Osteoblast (primary cell): ENCODE results near the gene SLC6A19. TPM values are rescaled to one million over a fixed set of nuclear protein-coding genes. Genes with fewer than 3 reads are reported as not detected.
A peak's percentile ranks its signal among the peaks of the same experiment; 100 is the strongest.

Experiments
- DNase-seq: peaks from one replicate; pipeline ENCODE4 v3.0.0; 2011; ENCODE audit warnings: low spot score, mixed read lengths; ENCODE audit not compliant: insufficient read length; ENCODE audit errors: missing footprints
- H2AFZ ChIP-seq: 2 replicates; pipeline ENCODE4 v1.6.0; 2011; ENCODE audit warnings: mild to moderate bottlenecking, low read length
- H3K27ac ChIP-seq: 2 replicates; pipeline ENCODE4 v1.5.1; 2011; ENCODE audit warnings: mild to moderate bottlenecking, low read depth, low read length, moderate library complexity
- H3K27me3 ChIP-seq: 2 replicates; pipeline ENCODE4 v1.6.0; 2012; ENCODE audit warnings: mild to moderate bottlenecking, control low read depth, inconsistent platforms, low read length, moderate library complexity; ENCODE audit not compliant: insufficient read depth
- H3K36me3 ChIP-seq: 2 replicates; pipeline ENCODE4 v1.5.1; 2011; ENCODE audit warnings: mild to moderate bottlenecking, low read length, control low read depth, moderate library complexity; ENCODE audit not compliant: insufficient read depth
- H3K4me1 ChIP-seq: 2 replicates; pipeline ENCODE4 v1.5.1; 2011; ENCODE audit warnings: mild to moderate bottlenecking, low read length, control low read depth, moderate library complexity; ENCODE audit not compliant: insufficient read depth
- H3K4me2 ChIP-seq: 2 replicates; pipeline ENCODE4 v1.6.0; 2011; ENCODE audit warnings: mild to moderate bottlenecking, low read length; ENCODE audit not compliant: insufficient read depth
- H3K4me3 ChIP-seq: fragments of 200-600 bp; sonication (generic); 3 replicates; pipeline ENCODE4 v1.5.1; 2012; ENCODE audit warnings: mild to moderate bottlenecking, low read length, inconsistent platforms; ENCODE audit not compliant: insufficient read depth
- H3K79me2 ChIP-seq: 2 replicates; pipeline ENCODE4 v1.6.0; 2012; ENCODE audit warnings: mild to moderate bottlenecking, low read length, control low read depth, inconsistent platforms; ENCODE audit not compliant: insufficient read depth
- H3K9me3 ChIP-seq: 2 replicates; pipeline ENCODE4 v1.5.1; 2011; ENCODE audit warnings: low read depth, low read length, control low read depth
- H4K20me1 ChIP-seq: 2 replicates; pipeline ENCODE4 v1.6.0; 2012; ENCODE audit warnings: mild to moderate bottlenecking, low read length, control low read depth; ENCODE audit not compliant: insufficient read depth
- total RNA-seq: library from RNA; depleted of rRNA; stranded (reverse); fragments of >200 nt; gene quantifications from 2 replicates; pipeline ENCODE4 v1.2.3, GENCODE V29; 2012
- TF ChIP-seq, protein P1 (sequence below): IDR thresholded peaks from 2 replicates; pipeline ENCODE4 v1.5.1; 2011; ENCODE audit warnings: mild to moderate bottlenecking, low read depth, low read length, moderate library complexity; ENCODE audit errors: extremely low read depth

The SLC6A19 gene
- total RNA-seq, 1 donor = not detected

DNA sequence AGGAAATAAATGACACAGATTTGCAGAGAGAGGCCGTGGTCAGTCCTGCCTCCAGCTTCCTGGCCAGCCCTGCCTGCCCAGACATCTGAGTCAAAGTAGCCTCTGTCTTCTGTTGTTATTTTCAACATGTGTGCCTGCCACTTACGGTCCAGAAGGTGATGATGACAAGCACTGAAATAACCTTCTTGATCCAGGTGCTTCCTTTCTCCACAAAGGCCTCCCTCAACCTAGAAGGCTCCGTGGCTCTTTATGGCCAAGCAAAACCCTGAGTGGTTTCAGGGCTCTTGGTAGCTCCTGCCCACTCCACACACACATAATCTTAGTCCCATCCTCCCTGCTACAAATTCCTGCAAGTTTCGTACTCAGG is 34.1 kb upstream of the SLC6A19 start:
- Histone ChIP-seq H3K36me3 (no peaks in the 10 kb centered on the region), H3K4me1 (peaks cover 3% of the 10 kb centered on the region), H4K20me1 (no peaks in the 10 kb centered on the region), H3K27ac (no peak overlapping the region), H3K4me3 (no peak overlapping the region), H3K9me3 (no peaks in the 10 kb centered on the region), H3K4me2 (no peak overlapping the region), H2AFZ (no peak overlapping the region), H3K79me2 (no peaks in the 10 kb centered on the region), H3K27me3 (peaks cover 2% of the 10 kb centered on the region)
- no peak for DNase-seq
- TF ChIP-seq, protein P1, sequence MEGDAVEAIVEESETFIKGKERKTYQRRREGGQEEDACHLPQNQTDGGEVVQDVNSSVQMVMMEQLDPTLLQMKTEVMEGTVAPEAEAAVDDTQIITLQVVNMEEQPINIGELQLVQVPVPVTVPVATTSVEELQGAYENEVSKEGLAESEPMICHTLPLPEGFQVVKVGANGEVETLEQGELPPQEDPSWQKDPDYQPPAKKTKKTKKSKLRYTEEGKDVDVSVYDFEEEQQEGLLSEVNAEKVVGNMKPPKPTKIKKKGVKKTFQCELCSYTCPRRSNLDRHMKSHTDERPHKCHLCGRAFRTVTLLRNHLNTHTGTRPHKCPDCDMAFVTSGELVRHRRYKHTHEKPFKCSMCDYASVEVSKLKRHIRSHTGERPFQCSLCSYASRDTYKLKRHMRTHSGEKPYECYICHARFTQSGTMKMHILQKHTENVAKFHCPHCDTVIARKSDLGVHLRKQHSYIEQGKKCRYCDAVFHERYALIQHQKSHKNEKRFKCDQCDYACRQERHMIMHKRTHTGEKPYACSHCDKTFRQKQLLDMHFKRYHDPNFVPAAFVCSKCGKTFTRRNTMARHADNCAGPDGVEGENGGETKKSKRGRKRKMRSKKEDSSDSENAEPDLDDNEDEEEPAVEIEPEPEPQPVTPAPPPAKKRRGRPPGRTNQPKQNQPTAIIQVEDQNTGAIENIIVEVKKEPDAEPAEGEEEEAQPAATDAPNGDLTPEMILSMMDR = no peak

DNA sequence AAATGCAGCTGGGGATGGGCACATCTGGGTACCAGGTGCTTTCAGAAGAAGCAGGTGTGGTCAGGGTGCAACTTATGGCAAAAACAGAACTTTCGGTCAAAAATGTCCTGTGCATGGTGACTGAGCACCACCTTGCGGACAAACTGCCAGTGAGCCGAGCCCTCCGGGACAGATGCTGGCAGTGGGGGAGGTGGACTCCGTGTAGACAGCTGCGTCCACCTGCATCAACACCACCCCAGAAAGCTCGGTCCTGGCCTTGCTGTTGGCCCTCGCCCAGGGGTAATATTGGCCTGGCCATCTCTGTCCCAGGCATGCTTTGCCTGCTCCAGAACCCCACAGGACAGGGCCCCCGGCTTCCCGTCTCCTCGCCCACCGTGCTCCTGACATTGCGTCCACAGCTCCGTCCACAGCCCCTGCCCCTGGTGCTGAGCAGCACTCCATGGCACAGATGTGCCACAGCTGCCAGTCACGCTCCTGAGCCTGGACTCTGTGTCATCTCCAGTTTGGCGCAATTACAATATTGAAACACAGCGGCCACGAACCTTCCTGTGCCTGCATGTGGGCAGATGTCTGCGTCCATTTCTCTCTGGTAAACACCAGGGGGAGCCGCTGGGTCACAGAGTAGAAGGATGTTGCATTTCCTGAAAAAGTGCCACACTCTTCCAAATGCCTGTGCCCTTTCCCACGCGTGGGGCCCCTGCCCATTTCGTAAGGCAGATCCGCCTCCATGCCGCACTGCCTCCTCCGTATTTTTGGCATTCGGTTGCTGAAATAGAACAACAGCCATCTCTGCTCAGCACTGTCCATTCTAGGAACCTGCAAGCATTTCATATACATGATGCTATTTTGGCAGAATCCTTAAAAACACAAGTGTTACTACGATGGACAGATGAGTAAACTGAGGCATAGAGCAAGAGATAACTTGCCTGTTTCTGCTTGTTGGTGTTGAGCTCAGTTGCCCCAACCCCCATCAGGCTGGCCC is 33.4 kb upstream of the SLC6A19 start:
- Histone ChIP-seq H2AFZ (peak overlapping the region; percentile 23), H3K27ac (no peak overlapping the region), H3K4me2 (peak overlapping the region; percentile 66), H4K20me1 (no peaks in the 10 kb centered on the region), H3K4me1 (peaks cover 3% of the 10 kb centered on the region), H3K4me3 (peak overlapping the region; percentile 44), H3K9me3 (no peaks in the 10 kb centered on the region), H3K27me3 (peaks cover 2% of the 10 kb centered on the region), H3K79me2 (no peaks in the 10 kb centered on the region), H3K36me3 (no peaks in the 10 kb centered on the region)
- TF ChIP-seq, protein P1 = peak; percentile 68
- DNase-seq = peak; percentile 97

DNA sequence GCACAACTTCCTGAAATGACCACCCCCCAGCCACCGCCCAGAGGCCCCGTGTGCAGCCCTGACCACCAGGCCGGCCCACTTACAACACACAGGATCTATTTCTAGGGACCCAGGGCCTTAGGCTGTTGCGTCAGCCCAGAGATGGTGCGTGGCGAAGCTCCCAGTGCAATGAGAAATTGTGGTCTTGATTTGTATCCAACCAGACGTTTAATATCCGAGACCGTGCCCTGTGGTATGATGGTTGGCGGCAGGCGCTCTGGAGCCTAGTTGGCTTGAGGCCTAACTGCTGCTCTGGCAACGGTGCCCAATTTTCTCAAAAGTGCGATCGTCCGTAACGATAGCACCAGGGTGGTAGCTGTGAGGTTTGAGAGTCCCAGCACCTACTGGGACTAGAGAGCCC is 32.6 kb upstream of the SLC6A19 start:
- Histone ChIP-seq H2AFZ (no peak overlapping the region), H3K4me1 (peaks cover 3% of the 10 kb centered on the region), H3K36me3 (no peaks in the 10 kb centered on the region), H3K79me2 (no peaks in the 10 kb centered on the region), H3K4me2 (no peak overlapping the region), H3K27ac (no peak overlapping the region), H4K20me1 (no peaks in the 10 kb centered on the region), H3K27me3 (peaks cover 2% of the 10 kb centered on the region), H3K9me3 (no peaks in the 10 kb centered on the region), H3K4me3 (no peak overlapping the region)
- TF ChIP-seq, protein P1 = no peak
- DNase-seq = no peak
